ENCODE results near the gene PRR36.

DNA sequence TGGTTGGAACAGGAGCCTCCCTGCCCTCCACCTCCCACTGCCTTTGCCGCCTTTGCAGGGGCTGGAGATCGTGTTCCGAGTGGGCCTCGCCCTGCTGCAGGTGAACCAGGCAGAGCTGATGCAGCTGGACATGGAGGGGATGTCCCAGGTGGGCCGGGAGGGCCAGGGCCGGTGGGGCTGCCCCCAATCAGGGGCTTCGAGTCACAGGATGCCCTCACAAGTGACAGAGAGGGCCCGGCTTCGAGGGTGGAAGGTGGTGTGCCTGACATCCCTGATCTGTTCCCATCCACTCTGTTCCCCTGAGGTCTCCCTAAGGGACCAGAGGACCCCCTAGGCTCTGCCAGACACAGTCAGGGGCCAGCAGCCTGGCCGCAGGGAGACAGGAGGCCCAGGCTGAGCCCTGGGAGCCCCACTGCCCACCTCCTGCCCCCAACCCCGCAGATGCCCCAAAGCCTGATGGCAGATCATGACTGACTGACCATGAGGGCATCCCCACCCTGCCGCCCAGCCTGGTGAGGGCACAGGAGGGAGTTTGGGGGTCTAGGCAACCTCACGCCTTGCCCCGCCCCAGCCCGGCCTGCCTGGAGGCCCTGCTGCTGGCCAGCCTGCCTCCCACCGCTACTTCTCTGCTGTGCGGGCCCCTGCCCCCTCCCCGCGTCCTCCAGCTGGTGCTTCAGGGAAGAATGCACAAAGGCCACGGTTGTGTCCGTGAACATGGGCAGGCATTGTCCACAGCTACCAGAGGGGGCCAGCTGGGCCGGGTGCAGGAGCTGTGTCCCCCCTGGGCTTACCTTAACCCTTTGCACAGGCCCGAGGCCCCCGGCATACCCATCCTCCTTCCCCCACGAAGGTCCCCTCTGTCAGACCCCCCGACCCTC, 22.3 kb downstream of the PRR36 start:
- TF ChIP-seq FOXK1 (CRISPR knock-in tag; IDR thresholded peaks at IDR 0.05) = no peak
- TF ChIP-seq CBFB (CRISPR knock-in tag; IDR thresholded peaks at IDR 0.05; ENCODE audit: low read depth) = no peak
- TF ChIP-seq, protein P1, sequence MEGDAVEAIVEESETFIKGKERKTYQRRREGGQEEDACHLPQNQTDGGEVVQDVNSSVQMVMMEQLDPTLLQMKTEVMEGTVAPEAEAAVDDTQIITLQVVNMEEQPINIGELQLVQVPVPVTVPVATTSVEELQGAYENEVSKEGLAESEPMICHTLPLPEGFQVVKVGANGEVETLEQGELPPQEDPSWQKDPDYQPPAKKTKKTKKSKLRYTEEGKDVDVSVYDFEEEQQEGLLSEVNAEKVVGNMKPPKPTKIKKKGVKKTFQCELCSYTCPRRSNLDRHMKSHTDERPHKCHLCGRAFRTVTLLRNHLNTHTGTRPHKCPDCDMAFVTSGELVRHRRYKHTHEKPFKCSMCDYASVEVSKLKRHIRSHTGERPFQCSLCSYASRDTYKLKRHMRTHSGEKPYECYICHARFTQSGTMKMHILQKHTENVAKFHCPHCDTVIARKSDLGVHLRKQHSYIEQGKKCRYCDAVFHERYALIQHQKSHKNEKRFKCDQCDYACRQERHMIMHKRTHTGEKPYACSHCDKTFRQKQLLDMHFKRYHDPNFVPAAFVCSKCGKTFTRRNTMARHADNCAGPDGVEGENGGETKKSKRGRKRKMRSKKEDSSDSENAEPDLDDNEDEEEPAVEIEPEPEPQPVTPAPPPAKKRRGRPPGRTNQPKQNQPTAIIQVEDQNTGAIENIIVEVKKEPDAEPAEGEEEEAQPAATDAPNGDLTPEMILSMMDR (IDR thresholded peaks at IDR 0.05) = no peak
- TF ChIP-seq MYBL2 (CRISPR knock-in tag; IDR thresholded peaks at IDR 0.05) = no peak
- no peak for TF ChIP-seq NR1H2 (CRISPR knock-in tag; IDR thresholded peaks at IDR 0.05)
- TF ChIP-seq SP1 (CRISPR knock-in tag; conservative IDR thresholded peaks at IDR 0.05) = no peak
